ENCODE measurements around the gene TYW1B. TPM values are rescaled to one million over a fixed set of nuclear protein-coding genes. Genes with fewer than 3 reads are reported as not detected.
"Not testable (repeated sequence)": the region's sequence is repeated elsewhere in the genome, so short reads cannot be mapped to it uniquely, and the experiment has no call there.

Gene TYW1B
- total and polyA plus RNA-seq, 4 donors = 1.0 to 3.8 (median 2.1) TPM

DNA sequence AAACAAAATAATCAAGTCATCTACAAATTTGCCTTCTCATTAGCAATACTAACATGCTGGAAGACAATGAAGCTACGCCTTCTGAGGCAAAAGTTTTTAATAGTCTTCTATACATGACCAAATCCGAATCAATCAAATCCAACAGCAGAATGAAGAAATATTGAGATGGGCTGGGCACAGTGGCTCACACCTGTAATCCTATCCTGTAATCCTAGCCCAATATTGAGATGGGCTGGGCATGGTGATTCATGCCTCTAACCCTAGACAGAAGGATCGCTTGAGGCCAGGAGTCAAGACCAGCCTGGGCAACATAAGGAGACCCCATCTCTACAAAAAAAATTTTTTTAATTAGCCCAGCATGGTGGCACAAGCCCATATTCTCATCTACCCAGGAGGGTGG is 5.5 kb downstream of the TYW1B start:
- H3K4me1 ChIP-seq (ENCODE audit: control insufficient read depth in 1 of 2, insufficient read depth in 2 of 2, low read length in 2 of 2); H3K27me3 ChIP-seq (ENCODE audit: control insufficient read depth in 1 of 2, insufficient read depth in 2 of 2, low read length in 1 of 2); H3K36me3 ChIP-seq (ENCODE audit: control insufficient read depth in 1 of 2, insufficient read depth in 2 of 2, low read length in 1 of 2); H3K27ac ChIP-seq (ENCODE audit: low read depth in 1 of 2, low read length in 2 of 2); H3K9me3 ChIP-seq (ENCODE audit: control insufficient read depth, low read length); ATAC-seq (ENCODE audit: low FRiP score); DNase-seq; H3K4me3 ChIP-seq (ENCODE audit: low read length in 2 of 2): not testable (repeated sequence)
- WGBS, 2 donors = 89% methylated on average over 3 of the region's 3 CpGs
- intact Hi-C loops (cut with DNase I) = loop anchor here in 1 of 2 donors (5.0 kb wide), 1 partner anchor 95 kb away; no protein-coding TSS in a partner anchor

- H3K4me1 ChIP-seq (ENCODE audit: control insufficient read depth in 1 of 2, insufficient read depth in 2 of 2, low read length in 2 of 2); H3K9me3 ChIP-seq (ENCODE audit: control insufficient read depth, low read length); H3K27me3 ChIP-seq (ENCODE audit: control insufficient read depth in 1 of 2, insufficient read depth in 2 of 2, low read length in 1 of 2); H3K36me3 ChIP-seq (ENCODE audit: control insufficient read depth in 1 of 2, insufficient read depth in 2 of 2, low read length in 1 of 2); DNase-seq; H3K27ac ChIP-seq (ENCODE audit: low read depth in 1 of 2, low read length in 2 of 2); intact Hi-C loops (cut with DNase I); ATAC-seq (ENCODE audit: low FRiP score); H3K4me3 ChIP-seq (ENCODE audit: low read length in 2 of 2): not testable (repeated sequence)
- WGBS, 2 donors = 95 to 96% methylated on average over 10 of the region's 10 CpGs
Measured at GRCh38 chr7:72818663-72819361, 9.2 kb downstream of the TYW1B start.

DNA sequence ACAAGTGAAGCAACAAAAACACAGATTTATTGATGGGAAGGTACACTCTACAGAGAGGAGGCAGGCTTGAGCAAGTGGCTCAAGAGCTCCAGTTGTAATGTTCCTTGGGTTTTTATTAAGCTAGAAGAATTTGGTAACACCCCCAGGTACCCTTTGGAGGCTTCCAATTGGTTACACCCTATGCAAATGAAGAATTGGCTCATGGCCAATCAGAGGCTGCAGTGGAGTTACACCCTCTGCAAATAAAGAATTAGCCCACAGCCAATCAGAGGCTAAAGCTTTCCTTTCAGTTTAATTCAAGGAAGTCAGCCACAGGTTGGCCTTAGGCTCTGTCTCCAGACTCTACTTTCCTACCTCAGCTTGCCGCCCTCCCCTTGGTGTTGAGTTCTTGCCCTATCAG is 10.3 kb downstream of the TYW1B start:
- H3K36me3 ChIP-seq (ENCODE audit: control insufficient read depth in 1 of 2, insufficient read depth in 2 of 2, low read length in 1 of 2); H3K4me1 ChIP-seq (ENCODE audit: control insufficient read depth in 1 of 2, insufficient read depth in 2 of 2, low read length in 2 of 2); H3K4me3 ChIP-seq (ENCODE audit: low read length in 2 of 2); intact Hi-C loops (cut with DNase I); ATAC-seq (ENCODE audit: low FRiP score); H3K27ac ChIP-seq (ENCODE audit: low read depth in 1 of 2, low read length in 2 of 2); H3K27me3 ChIP-seq (ENCODE audit: control insufficient read depth in 1 of 2, insufficient read depth in 2 of 2, low read length in 1 of 2); H3K9me3 ChIP-seq (ENCODE audit: control insufficient read depth, low read length); DNase-seq: not testable (repeated sequence)
- 98 to 100% methylated on average over 1 of the region's 1 CpG for WGBS, 2 donors

- ATAC-seq (ENCODE audit: low FRiP score); H3K4me3 ChIP-seq (ENCODE audit: low read length in 2 of 2); H3K4me1 ChIP-seq (ENCODE audit: control insufficient read depth in 1 of 2, insufficient read depth in 2 of 2, low read length in 2 of 2); H3K27me3 ChIP-seq (ENCODE audit: control insufficient read depth in 1 of 2, insufficient read depth in 2 of 2, low read length in 1 of 2); H3K36me3 ChIP-seq (ENCODE audit: control insufficient read depth in 1 of 2, insufficient read depth in 2 of 2, low read length in 1 of 2); DNase-seq; H3K9me3 ChIP-seq (ENCODE audit: control insufficient read depth, low read length); intact Hi-C loops (cut with DNase I); H3K27ac ChIP-seq (ENCODE audit: low read depth in 1 of 2, low read length in 2 of 2): not testable (repeated sequence)
- WGBS, 2 donors = 93% methylated on average over 9 of the region's 9 CpGs
Measured at GRCh38 chr7:72816370-72817157, 11.4 kb downstream of the TYW1B start.

DNA sequence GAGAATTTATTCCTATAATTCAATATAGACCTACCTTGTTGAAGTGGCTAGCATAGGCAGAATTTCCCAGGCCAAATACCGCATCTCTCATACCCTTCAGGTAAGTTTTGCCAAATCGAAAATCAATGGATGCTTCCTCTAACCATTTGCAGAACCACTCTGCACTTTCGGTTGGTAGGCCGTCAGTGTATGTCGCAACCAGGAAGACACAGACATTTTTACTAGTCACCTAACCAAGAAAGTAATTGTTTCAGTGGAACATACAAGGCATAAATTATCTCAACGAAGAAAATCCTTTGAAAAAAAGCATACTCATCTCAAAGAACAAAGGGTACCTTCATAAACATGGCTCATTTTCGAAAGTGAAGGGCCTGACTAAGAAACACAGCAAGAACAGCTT is 17.6 kb downstream of the TYW1B start:
- H3K27ac ChIP-seq (ENCODE audit: low read depth in 1 of 2, low read length in 2 of 2); H3K9me3 ChIP-seq (ENCODE audit: control insufficient read depth, low read length); H3K36me3 ChIP-seq (ENCODE audit: control insufficient read depth in 1 of 2, insufficient read depth in 2 of 2, low read length in 1 of 2); DNase-seq; H3K4me1 ChIP-seq (ENCODE audit: control insufficient read depth in 1 of 2, insufficient read depth in 2 of 2, low read length in 2 of 2); H3K4me3 ChIP-seq (ENCODE audit: low read length in 2 of 2); intact Hi-C loops (cut with DNase I); H3K27me3 ChIP-seq (ENCODE audit: control insufficient read depth in 1 of 2, insufficient read depth in 2 of 2, low read length in 1 of 2); ATAC-seq (ENCODE audit: low FRiP score): not testable (repeated sequence)
- WGBS, 2 donors = 93 to 94% methylated on average over 7 of the region's 7 CpGs

GRCh38 chr7:72808511-72808910 is 19.5 kb downstream of the TYW1B start:
- H3K4me3 ChIP-seq (ENCODE audit: low read length in 2 of 2); H3K27me3 ChIP-seq (ENCODE audit: control insufficient read depth in 1 of 2, insufficient read depth in 2 of 2, low read length in 1 of 2); intact Hi-C loops (cut with DNase I); H3K4me1 ChIP-seq (ENCODE audit: control insufficient read depth in 1 of 2, insufficient read depth in 2 of 2, low read length in 2 of 2); H3K36me3 ChIP-seq (ENCODE audit: control insufficient read depth in 1 of 2, insufficient read depth in 2 of 2, low read length in 1 of 2); H3K9me3 ChIP-seq (ENCODE audit: control insufficient read depth, low read length); DNase-seq; H3K27ac ChIP-seq (ENCODE audit: low read depth in 1 of 2, low read length in 2 of 2); ATAC-seq (ENCODE audit: low FRiP score): not testable (repeated sequence)
- 95 to 97% methylated on average over 11 to 13 of the region's 13 CpGs for WGBS, 2 donors

- H3K9me3 ChIP-seq (ENCODE audit: control insufficient read depth, low read length); ATAC-seq (ENCODE audit: low FRiP score); H3K27me3 ChIP-seq (ENCODE audit: control insufficient read depth in 1 of 2, insufficient read depth in 2 of 2, low read length in 1 of 2); H3K4me1 ChIP-seq (ENCODE audit: control insufficient read depth in 1 of 2, insufficient read depth in 2 of 2, low read length in 2 of 2); H3K27ac ChIP-seq (ENCODE audit: low read depth in 1 of 2, low read length in 2 of 2); intact Hi-C loops (cut with DNase I); DNase-seq; H3K36me3 ChIP-seq (ENCODE audit: control insufficient read depth in 1 of 2, insufficient read depth in 2 of 2, low read length in 1 of 2); H3K4me3 ChIP-seq (ENCODE audit: low read length in 2 of 2): not testable (repeated sequence)
- 74 to 86% methylated on average over 5 to 6 of the region's 6 CpGs for WGBS, 2 donors
Measured at GRCh38 chr7:72806851-72807250, 21.1 kb downstream of the TYW1B start.

DNA sequence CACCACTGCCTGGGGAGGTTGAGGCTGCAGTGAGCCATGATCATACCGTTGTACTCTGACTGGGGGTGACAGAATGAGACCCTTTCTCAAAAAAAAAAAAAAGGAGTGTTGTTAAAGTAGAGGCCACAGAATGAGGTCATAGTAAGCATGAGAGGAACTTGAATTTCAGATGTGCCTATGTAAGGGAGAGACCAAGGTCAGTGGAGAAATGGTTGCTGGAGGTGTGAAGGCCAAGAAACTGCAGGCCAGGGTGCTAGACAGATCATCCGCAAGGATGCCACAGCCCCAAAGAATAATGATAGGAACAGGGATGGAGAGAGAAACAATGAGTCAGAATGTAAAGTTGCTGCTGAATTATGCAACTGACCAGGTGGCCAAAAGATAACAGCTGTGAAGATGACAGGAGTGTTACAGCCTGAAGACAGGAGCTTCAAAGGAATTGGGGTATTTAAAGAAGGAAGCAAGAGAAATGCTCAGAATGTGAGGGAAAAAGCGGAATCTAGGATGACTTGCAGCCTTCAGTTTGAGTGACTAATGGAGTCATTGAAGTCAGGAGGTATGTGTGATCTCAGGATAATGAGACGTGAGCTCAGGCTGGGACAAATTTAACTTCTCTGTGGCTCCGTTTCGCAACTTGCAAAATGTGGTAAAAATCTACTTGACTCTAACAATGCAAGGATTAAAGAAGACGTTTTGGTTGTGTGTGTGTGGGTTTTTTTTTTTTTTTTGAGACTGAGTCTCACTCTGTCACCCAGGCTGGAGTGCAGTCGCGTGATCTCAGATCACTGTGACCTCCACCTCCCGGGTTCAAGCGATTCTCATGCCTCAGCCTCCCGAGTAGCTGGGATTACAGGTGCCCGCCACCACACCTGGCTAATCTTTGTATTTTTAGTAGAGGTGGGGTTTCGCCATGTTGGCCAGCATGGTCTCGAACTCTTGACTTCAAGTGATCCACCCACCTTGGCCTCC is 22.2 kb downstream of the TYW1B start:
- Histone ChIP-seq H3K9me3 (ENCODE audit: control insufficient read depth, low read length) (no peaks in the 10 kb centered on the region), H3K4me1 (ENCODE audit: control insufficient read depth in 1 of 2, insufficient read depth in 2 of 2, low read length in 2 of 2) (no peaks in the 10 kb centered on the region), H3K4me3 (ENCODE audit: low read length in 2 of 2) (no peak overlapping the region), H3K27me3 (ENCODE audit: control insufficient read depth in 1 of 2, insufficient read depth in 2 of 2, low read length in 1 of 2) (no peaks in the 10 kb centered on the region), H3K36me3 (ENCODE audit: control insufficient read depth in 1 of 2, insufficient read depth in 2 of 2, low read length in 1 of 2) (peaks cover 0 to 2% of the 10 kb centered on the region in 2 donors), H3K27ac (ENCODE audit: low read depth in 1 of 2, low read length in 2 of 2) (no peak overlapping the region)
- intact Hi-C loops (cut with DNase I) = no loop called here
- ATAC-seq (ENCODE audit: low FRiP score) (no peak), DNase-seq (no peak)
- 87 to 91% methylated on average over 15 of the region's 15 CpGs for WGBS, 2 donors

Data from aorta (tissue), 5 donors.